HG03565 (cell line): Measurements from ENCODE around the gene SLC3A2.

ENCODE experiments used
- ATAC-seq: cut with Tn5 transposase; IDR thresholded peaks from one replicate; pipeline ENCODE4 v1.9.1; 2021; ENCODE audit warnings: mild to moderate bottlenecking, moderate library complexity; ENCODE audit not compliant: unreplicated experiment

SLC3A2 gene

GRCh38 chr11:62879235-62879978, 1.3 kb upstream of the SLC3A2 start:
- ATAC-seq = no peak

GRCh38 chr11:62880231-62880802, 379 bp upstream of the SLC3A2 start:
- no peak for ATAC-seq

GRCh38 chr11:62881579-62882430, 1.1 kb downstream of the SLC3A2 start:
- peak; percentile 30 for ATAC-seq

GRCh38 chr11:62882431-62882749, 1.7 kb downstream of the SLC3A2 start:
- ATAC-seq = no peak

- no peak for ATAC-seq
Measured at GRCh38 chr11:62882788-62883501, 2.2 kb downstream of the SLC3A2 start.

- no peak for ATAC-seq
Measured at GRCh38 chr11:62883673-62884072, 3.0 kb downstream of the SLC3A2 start.

GRCh38 chr11:62885137-62885750, 4.5 kb downstream of the SLC3A2 start:
- no peak for ATAC-seq

GRCh38 chr11:62888406-62888805, 7.7 kb downstream of the SLC3A2 start:
- no peak for ATAC-seq

- ATAC-seq = no peak
Measured at GRCh38 chr11:62889126-62889483, 8.4 kb downstream of the SLC3A2 start.

GRCh38 chr11:62889484-62890437, 9.1 kb downstream of the SLC3A2 start:
- no peak for ATAC-seq

GRCh38 chr11:62892077-62892922, 11.6 kb downstream of the SLC3A2 start:
- ATAC-seq = no peak

GRCh38 chr11:62895501-62895900, 14.8 kb downstream of the SLC3A2 start:
- ATAC-seq = no peak

- ATAC-seq = no peak
Measured at GRCh38 chr11:62896049-62896448, 15.4 kb downstream of the SLC3A2 start.

- no peak for ATAC-seq
Measured at GRCh38 chr11:62897311-62897710, 16.6 kb downstream of the SLC3A2 start.

- no peak for ATAC-seq
Measured at GRCh38 chr11:62898027-62898426, 17.3 kb downstream of the SLC3A2 start.

GRCh38 chr11:62902932-62903331, 22.2 kb downstream of the SLC3A2 start:
- ATAC-seq = no peak

GRCh38 chr11:62905296-62905695, 24.6 kb downstream of the SLC3A2 start:
- ATAC-seq = no peak

- ATAC-seq = no peak
Measured at GRCh38 chr11:62905927-62906531, 25.3 kb downstream of the SLC3A2 start.
